Karpas-422 (cell line): ENCODE data around the gene COL17A1. TPM values are rescaled to one million over a fixed set of nuclear protein-coding genes. Genes with fewer than 3 reads are reported as not detected.

Experiments used
- DNase-seq: peaks from one replicate; pipeline ENCODE4 v3.0.0-alpha.2; 2015
- H2AFZ ChIP-seq: fragments of 200-600 bp; sonication (generic); 2 replicates; pipeline ENCODE4 v1.6.1; 2014; ENCODE audit warnings: antibody characterized with exemption, low read length, mixed read lengths
- H3K27ac ChIP-seq: fragments of 200-600 bp; sonication (generic); 2 replicates; pipeline ENCODE4 v1.5.1; 2014; ENCODE audit warnings: mild to moderate bottlenecking, low read length, moderate library complexity
- H3K27me3 ChIP-seq: fragments of 200-600 bp; sonication (generic); 2 replicates; pipeline ENCODE4 v1.6.1; 2014; ENCODE audit warnings: low read length, mixed read lengths
- H3K36me3 ChIP-seq: fragments of 200-600 bp; sonication (generic); 2 replicates; pipeline ENCODE4 v1.6.1; 2014; ENCODE audit warnings: low read length, mixed read lengths; ENCODE audit not compliant: insufficient read depth
- H3K4me1 ChIP-seq: fragments of 200-600 bp; sonication (generic); 2 replicates; pipeline ENCODE4 v1.6.1; 2014; ENCODE audit warnings: mild to moderate bottlenecking, low read length, mixed read lengths
- H3K4me2 ChIP-seq: fragments of 200-600 bp; sonication (generic); 2 replicates; pipeline ENCODE4 v1.6.1; 2014; ENCODE audit warnings: low read length, low read depth, mild to moderate bottlenecking; ENCODE audit not compliant: poor library complexity, severe bottlenecking
- H3K4me3 ChIP-seq: fragments of 200-600 bp; sonication (generic); 2 replicates; pipeline ENCODE4 v1.5.1; 2014; ENCODE audit warnings: mild to moderate bottlenecking, antibody characterized with exemption, low read length, mixed read lengths
- H3K79me2 ChIP-seq: fragments of 200-600 bp; sonication (generic); 2 replicates; pipeline ENCODE4 v1.6.1; 2014; ENCODE audit warnings: mild to moderate bottlenecking, low read length, mixed read lengths
- H3K9ac ChIP-seq: fragments of 200-600 bp; sonication (generic); 2 replicates; pipeline ENCODE4 v1.6.0; 2014; ENCODE audit warnings: low read length
- H3K9me2 ChIP-seq: fragments of 200-600 bp; sonication (generic), shearing (Covaris generic); replicated peaks from 2 replicates; pipeline ENCODE4 v1.6.0; 2014; ENCODE audit warnings: mild to moderate bottlenecking, low read length, moderate library complexity; ENCODE audit not compliant: insufficient read depth
- H3K9me3 ChIP-seq: fragments of 300-700, 200-600 bp; sonication (generic); 2 replicates; pipeline ENCODE4 v1.6.1; 2014; ENCODE audit warnings: low read length, mixed read lengths
- H4K20me1 ChIP-seq: fragments of 200-600 bp; sonication (generic); 2 replicates; pipeline ENCODE4 v1.6.1; 2014; ENCODE audit warnings: mild to moderate bottlenecking, antibody characterized with exemption, low read length, low read depth; ENCODE audit not compliant: insufficient read depth
- total RNA-seq: library from RNA; depleted of rRNA; stranded (reverse); fragments of >200 nt; shearing (Covaris generic); gene quantifications from 2 replicates; pipeline ENCODE4 v1.2.3, GENCODE V29; 2014; ENCODE audit warnings: low replicate concordance

The COL17A1 gene
- total RNA-seq, 1 experiment from 2014 or later: not detected

DNA sequence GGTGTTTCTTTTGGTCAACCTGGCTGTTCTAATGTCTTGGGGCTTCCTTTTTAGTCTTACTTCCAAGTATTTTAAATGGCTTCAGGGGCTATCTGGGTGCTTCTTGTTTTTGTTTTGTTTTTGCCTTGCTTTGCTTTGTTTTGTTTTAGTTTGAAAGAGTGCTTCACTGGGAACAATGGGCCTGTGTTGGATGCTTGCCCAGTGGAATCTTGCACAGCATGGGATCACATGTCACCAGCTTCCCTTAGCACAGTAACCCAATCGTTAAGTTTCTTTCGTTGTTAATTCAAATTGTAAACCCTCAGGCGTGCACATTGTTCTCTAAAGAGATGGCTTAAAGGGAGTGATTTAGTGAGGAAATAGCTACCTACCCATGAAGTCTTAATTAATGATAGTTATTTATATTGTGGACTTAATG, 8.9 kb downstream of the COL17A1 start:
- no peak for DNase-seq
- Histone ChIP-seq H4K20me1 (no peaks in the 10 kb centered on the region), H3K4me1 (no peaks in the 10 kb centered on the region), H3K9ac (no peak overlapping the region), H3K9me3 (no peaks in the 10 kb centered on the region), H3K27ac (no peak overlapping the region), H3K4me3 (no peak overlapping the region), H3K4me2 (no peak overlapping the region), H3K9me2 (no peaks in the 10 kb centered on the region), H3K36me3 (no peaks in the 10 kb centered on the region), H3K27me3 (no peaks in the 10 kb centered on the region), H2AFZ (no peak overlapping the region), H3K79me2 (no peaks in the 10 kb centered on the region)

DNA sequence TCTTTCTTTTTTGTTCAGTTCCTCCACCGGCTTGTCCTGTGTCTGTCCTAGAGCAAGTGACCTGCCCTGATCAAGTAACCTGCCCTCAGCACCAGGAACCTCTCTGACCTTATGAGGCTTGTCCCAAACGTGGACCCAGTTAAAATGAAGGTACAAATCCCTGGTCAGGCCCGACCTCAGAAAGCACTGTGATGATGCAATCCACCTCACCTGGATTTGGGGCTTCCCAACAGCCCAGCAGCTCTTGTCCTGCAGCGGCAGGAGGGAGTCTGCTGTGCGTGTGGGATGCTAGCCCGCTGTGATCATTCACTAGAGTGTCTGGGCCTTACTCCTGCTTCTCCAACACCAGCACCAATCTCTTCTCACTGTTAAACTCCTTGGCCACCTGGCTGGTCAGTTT, 11.2 kb downstream of the COL17A1 start:
- Histone ChIP-seq H3K4me1 (no peaks in the 10 kb centered on the region), H3K9me3 (no peaks in the 10 kb centered on the region), H3K27me3 (no peaks in the 10 kb centered on the region), H3K36me3 (no peaks in the 10 kb centered on the region), H3K27ac (no peak overlapping the region), H3K79me2 (no peaks in the 10 kb centered on the region), H3K9me2 (no peaks in the 10 kb centered on the region), H3K9ac (no peak overlapping the region), H4K20me1 (no peaks in the 10 kb centered on the region), H3K4me2 (no peak overlapping the region), H2AFZ (no peak overlapping the region), H3K4me3 (no peak overlapping the region)
- DNase-seq: no peak

DNA sequence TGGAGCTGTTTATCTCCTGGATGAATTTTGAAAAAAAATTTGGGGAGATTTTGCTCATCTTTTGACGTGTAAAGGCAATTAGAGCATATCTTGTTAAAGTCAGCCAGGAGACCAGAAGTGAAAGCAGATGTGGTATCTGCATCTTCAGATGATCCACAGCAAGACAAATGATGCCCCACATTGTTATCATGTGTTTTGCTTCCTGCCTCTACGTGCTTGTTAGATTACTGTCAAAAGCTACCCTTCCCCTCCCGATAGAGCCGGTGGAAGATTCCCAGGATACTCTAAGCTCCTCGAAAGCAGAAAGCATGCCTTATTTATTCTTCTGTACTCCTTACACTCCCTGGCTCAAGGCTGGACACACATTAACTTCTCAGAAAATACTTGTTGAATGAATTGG, 12.9 kb downstream of the COL17A1 start:
- H3K27ac ChIP-seq: no peak overlapping the region
- H3K27me3 ChIP-seq: no peaks in the 10 kb centered on the region
- H3K4me3 ChIP-seq: no peak overlapping the region
- no peak overlapping the region for H3K4me2 ChIP-seq
- no peaks in the 10 kb centered on the region for H3K36me3 ChIP-seq
- H3K9me3 ChIP-seq: no peaks in the 10 kb centered on the region
- no peak for DNase-seq
- no peaks in the 10 kb centered on the region for H3K79me2 ChIP-seq
- no peaks in the 10 kb centered on the region for H3K9me2 ChIP-seq
- no peaks in the 10 kb centered on the region for H4K20me1 ChIP-seq
- no peak overlapping the region for H2AFZ ChIP-seq
- H3K9ac ChIP-seq: no peak overlapping the region
- no peaks in the 10 kb centered on the region for H3K4me1 ChIP-seq

DNA sequence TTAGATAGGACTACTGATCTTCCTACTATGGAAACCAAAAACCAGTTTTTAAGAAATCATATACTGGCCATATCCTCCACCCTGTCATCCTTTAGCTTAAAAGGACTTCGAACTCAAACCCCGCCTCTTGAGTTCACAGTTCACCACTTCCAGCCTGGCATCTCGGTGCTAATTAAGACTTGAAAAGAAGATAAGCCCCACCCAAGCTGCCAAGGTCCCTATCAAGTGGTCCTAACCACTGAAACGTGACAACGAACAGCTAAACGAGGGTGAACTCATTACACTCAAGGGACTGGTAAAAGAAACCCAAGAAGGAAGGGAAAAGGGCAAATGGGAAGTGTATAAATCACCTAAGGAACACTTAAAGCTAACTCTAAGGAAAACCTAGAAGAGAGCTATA, 16.1 kb downstream of the COL17A1 start:
- no peak overlapping the region for H2AFZ ChIP-seq
- H3K36me3 ChIP-seq: no peaks in the 10 kb centered on the region
- H3K27ac ChIP-seq: no peak overlapping the region
- no peaks in the 10 kb centered on the region for H3K27me3 ChIP-seq
- DNase-seq: no peak
- H3K79me2 ChIP-seq: no peaks in the 10 kb centered on the region
- H3K9ac ChIP-seq: no peak overlapping the region
- no peaks in the 10 kb centered on the region for H3K4me1 ChIP-seq
- no peak overlapping the region for H3K4me3 ChIP-seq
- no peak overlapping the region for H3K4me2 ChIP-seq
- no peaks in the 10 kb centered on the region for H3K9me2 ChIP-seq
- no peaks in the 10 kb centered on the region for H4K20me1 ChIP-seq
- no peaks in the 10 kb centered on the region for H3K9me3 ChIP-seq

DNA sequence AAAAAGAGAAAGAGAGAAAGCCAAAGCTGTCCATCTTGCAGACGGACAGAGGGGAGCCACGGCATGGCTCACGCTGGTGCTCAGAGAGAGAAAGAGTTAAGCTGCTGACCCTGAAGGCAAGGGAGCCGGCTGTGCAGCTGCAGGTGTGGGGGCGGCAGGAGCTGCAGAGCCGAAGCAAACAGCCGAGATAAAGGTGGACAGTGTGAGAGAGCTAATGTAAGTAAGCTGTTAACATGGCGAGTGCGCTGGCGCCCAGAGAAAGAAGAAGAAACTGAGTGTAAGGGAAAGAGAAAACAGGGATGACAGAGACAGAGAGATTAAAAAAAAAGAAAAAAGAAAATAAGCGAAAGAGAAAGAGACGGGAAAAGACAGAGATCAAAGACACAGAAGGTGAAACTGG, 18.2 kb downstream of the COL17A1 start:
- H3K27ac ChIP-seq: no peak overlapping the region
- H3K79me2 ChIP-seq: no peaks in the 10 kb centered on the region
- H3K4me1 ChIP-seq: no peaks in the 10 kb centered on the region
- no peaks in the 10 kb centered on the region for H3K9me3 ChIP-seq
- H3K27me3 ChIP-seq: no peaks in the 10 kb centered on the region
- no peak overlapping the region for H3K4me3 ChIP-seq
- H4K20me1 ChIP-seq: no peaks in the 10 kb centered on the region
- no peak overlapping the region for H3K4me2 ChIP-seq
- H3K9me2 ChIP-seq: no peaks in the 10 kb centered on the region
- H3K36me3 ChIP-seq: no peaks in the 10 kb centered on the region
- H3K9ac ChIP-seq: no peak overlapping the region
- no peak for DNase-seq
- H2AFZ ChIP-seq: no peak overlapping the region

DNA sequence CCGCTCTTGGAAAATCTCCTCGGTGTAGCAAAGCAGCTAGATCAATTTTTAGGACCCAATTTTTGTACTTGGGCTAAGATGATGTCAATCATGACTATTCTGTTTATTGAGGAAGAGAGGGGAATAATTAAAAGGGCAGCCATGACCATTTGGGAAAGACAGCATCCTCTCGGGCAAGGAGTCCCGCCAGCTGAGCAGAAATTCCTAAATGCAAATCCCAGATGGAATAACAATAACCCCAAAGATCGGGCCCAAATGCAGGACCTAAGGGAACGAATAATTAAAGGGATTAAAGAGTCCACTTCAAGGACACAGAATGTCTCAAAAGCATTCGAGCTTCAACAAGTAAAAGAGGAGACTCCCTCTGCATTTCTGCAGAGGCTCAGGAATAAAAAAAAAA, 18.7 kb downstream of the COL17A1 start:
- no peaks in the 10 kb centered on the region for H3K9me2 ChIP-seq
- no peaks in the 10 kb centered on the region for H3K79me2 ChIP-seq
- no peaks in the 10 kb centered on the region for H3K27me3 ChIP-seq
- no peaks in the 10 kb centered on the region for H4K20me1 ChIP-seq
- no peak overlapping the region for H3K9ac ChIP-seq
- H3K4me1 ChIP-seq: no peaks in the 10 kb centered on the region
- no peak overlapping the region for H3K4me3 ChIP-seq
- H3K9me3 ChIP-seq: no peaks in the 10 kb centered on the region
- no peak overlapping the region for H2AFZ ChIP-seq
- no peak for DNase-seq
- no peaks in the 10 kb centered on the region for H3K36me3 ChIP-seq
- H3K27ac ChIP-seq: no peak overlapping the region
- no peak overlapping the region for H3K4me2 ChIP-seq

DNA sequence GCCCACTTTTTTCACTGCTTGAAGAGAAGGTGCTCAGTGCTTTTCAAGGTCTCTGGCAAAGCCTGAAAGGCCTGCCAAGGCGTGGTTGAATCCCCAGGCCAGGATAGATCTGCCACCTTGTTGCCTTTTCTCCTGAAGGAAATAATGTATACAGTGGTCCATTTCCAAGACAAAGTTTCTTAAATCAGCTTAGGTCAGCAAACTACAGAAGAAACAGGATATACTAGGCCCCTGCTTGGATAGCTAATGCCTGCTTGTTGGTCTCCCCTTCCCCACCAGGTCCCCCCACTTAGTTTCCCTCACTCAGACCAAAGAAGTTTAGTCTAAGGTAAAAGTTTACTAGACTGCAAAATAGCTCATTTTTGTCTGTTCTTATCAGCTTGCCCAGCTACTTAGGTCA, 19.9 kb downstream of the COL17A1 start:
- Histone ChIP-seq H3K4me3 (no peak overlapping the region), H3K79me2 (no peaks in the 10 kb centered on the region), H3K9ac (no peak overlapping the region), H3K36me3 (no peaks in the 10 kb centered on the region), H3K27ac (no peak overlapping the region), H3K4me1 (no peaks in the 10 kb centered on the region), H3K27me3 (no peaks in the 10 kb centered on the region), H3K4me2 (no peak overlapping the region), H2AFZ (no peak overlapping the region), H3K9me3 (no peaks in the 10 kb centered on the region), H4K20me1 (no peaks in the 10 kb centered on the region), H3K9me2 (no peaks in the 10 kb centered on the region)
- no peak for DNase-seq

DNA sequence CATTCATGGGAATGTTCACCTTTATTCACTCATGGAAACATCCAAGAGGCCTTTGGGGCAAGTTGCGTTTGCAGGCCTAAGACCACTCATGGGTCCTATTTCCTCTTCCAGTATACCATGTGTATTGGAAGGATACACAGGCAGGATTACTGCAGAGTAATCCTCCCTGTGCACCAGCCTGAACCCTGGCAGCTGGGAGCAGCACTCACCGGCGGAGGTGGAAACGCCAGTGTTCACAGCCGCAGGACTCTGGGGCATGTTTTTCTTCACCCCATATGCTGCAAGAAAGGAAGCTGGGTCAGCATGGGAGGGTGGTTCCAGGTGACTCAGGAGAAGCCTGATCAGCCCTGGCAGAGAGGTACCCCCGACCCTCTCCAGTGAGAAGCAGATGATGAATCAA, 24.5 kb downstream of the COL17A1 start:
- H3K27ac ChIP-seq: no peak overlapping the region
- H3K4me2 ChIP-seq: no peak overlapping the region
- no peak overlapping the region for H3K9ac ChIP-seq
- H3K4me1 ChIP-seq: peaks cover 9% of the 10 kb centered on the region
- H3K36me3 ChIP-seq: no peaks in the 10 kb centered on the region
- no peaks in the 10 kb centered on the region for H3K9me2 ChIP-seq
- H2AFZ ChIP-seq: no peak overlapping the region
- no peaks in the 10 kb centered on the region for H4K20me1 ChIP-seq
- DNase-seq: no peak
- H3K27me3 ChIP-seq: no peaks in the 10 kb centered on the region
- H3K79me2 ChIP-seq: no peaks in the 10 kb centered on the region
- no peaks in the 10 kb centered on the region for H3K9me3 ChIP-seq
- H3K4me3 ChIP-seq: no peak overlapping the region

DNA sequence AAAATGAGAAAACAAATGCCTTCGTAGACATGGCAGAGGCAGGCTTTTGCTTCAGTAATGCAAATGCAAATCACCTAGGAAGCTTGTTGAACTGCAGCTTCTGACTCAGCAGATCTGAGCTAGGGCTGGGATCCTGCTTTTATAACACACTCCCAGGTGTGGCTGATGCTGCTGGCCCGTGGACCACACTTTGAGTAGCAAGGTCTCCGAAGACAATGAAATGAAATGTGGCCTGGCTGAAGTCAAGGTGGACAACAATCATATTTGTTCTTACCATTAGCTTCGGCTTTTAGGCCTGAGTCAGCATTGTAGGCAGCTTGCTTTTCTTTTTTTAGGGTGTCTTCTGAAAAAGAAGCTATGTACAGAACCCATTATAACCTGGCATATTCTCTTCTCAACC, 26.3 kb downstream of the COL17A1 start:
- peak; percentile 60 for DNase-seq
- Histone ChIP-seq H3K9me3 (no peaks in the 10 kb centered on the region), H2AFZ (no peak overlapping the region), H3K27ac (no peak overlapping the region), H4K20me1 (no peaks in the 10 kb centered on the region), H3K27me3 (no peaks in the 10 kb centered on the region), H3K9ac (no peak overlapping the region), H3K4me3 (no peak overlapping the region), H3K4me2 (no peak overlapping the region), H3K36me3 (no peaks in the 10 kb centered on the region), H3K9me2 (no peaks in the 10 kb centered on the region), H3K4me1 (peaks cover 9% of the 10 kb centered on the region), H3K79me2 (no peaks in the 10 kb centered on the region)
